Right lobe of liver (tissue), 6 donors: ENCODE results near the gene KREMEN1. TPM values are rescaled to one million over a fixed set of nuclear protein-coding genes. Genes with fewer than 3 reads are reported as not detected.

Source experiments
- ATAC-seq, 4 donors: fragments of 200-7000 bp; cut with Tn5 transposase; one replicate each; pipeline ENCODE4 v1.9.1; 2020; ENCODE audit warnings: mild to moderate bottlenecking in 4 of 4, moderate library complexity in 4 of 4
- DNase-seq, 3 donors: peaks; one replicate each; pipeline ENCODE4 v3.0.0-alpha.2; 2020
- H3K27ac ChIP-seq, 3 donors: fragments of 200-600 bp; one replicate each; pipeline ENCODE4 v1.8.0; 2022
- H3K27me3 ChIP-seq, 2 donors: fragments of 200-600 bp; one replicate each; pipeline ENCODE4 v1.8.0; 2022
- H3K36me3 ChIP-seq, 4 donors: fragments of 200-600 bp; sonication (generic) in 1 of 4; one replicate each; pipeline versions ENCODE4 v1.5.1 to v1.8.0; 2017 to 2022; ENCODE audit warnings: control low read depth in 1 of 4
- H3K4me1 ChIP-seq, 4 donors: fragments of 200-600 bp; sonication (generic) in 1 of 4; one replicate each; pipeline versions ENCODE4 v1.5.1 to v1.8.0; 2017 to 2022; ENCODE audit warnings: control low read depth in 1 of 4
- H3K4me3 ChIP-seq, 3 donors: fragments of 200-600 bp; one replicate each; pipeline ENCODE4 v1.8.0; 2022
- H3K9me3 ChIP-seq, 4 donors: fragments of 200-600 bp; sonication (generic) in 1 of 4; one replicate each; pipeline versions ENCODE4 v1.5.1 to v1.8.0; 2017 to 2022; ENCODE audit warnings: control low read depth in 1 of 4
- POLR2A ChIP-seq: fragments of 450-650 bp; IDR thresholded peaks from one replicate; pipeline ENCODE4 v1.6.1; 2017; ENCODE audit warnings: antibody characterized with exemption, mild to moderate bottlenecking
- WGBS: methylation state at CpG from one replicate; pipeline ENCODE4 v1.1.6; 2018; ENCODE audit warnings: low coverage, low lambda C conversion rate; ENCODE audit not compliant: insufficient coverage; ENCODE audit errors: missing lambda C conversion rate; 5-methylcytosine and 5-hydroxymethylcytosine counted together
- intact Hi-C, 2 donors: fragments of 100-400 bp; cut with DNase I; formaldehyde crosslinking; loops; one replicate each; pipeline versions ENCODE4 v1.11.2 to v1.14.1; 2022
- total RNA-seq, 6 experiments: library from RNA; depleted of rRNA in 2 of 6; stranded (reverse); fragments of >200 nt in 2 of 6; fragmentation: NEBNext Ultra II Directional in 3 of 6; extraction: Animal tissue kit (Norgen Biotek cat#: 25700) in 3 of 6; gene quantifications; one replicate each; pipeline versions ENCODE4 v1.1.0 to v1.2.4, GENCODE V29; 2016 to 2023
- TF ChIP-seq, protein P1 (sequence below), 4 donors: fragments of 200-600 bp in 3 of 4; fragments of 450-650 bp in 1 of 4; IDR thresholded peaks; one replicate each; pipeline versions ENCODE4 v1.5.1 to v1.8.0; 2016 to 2022; ENCODE audit warnings: antibody characterized with exemption in 4 of 4, mild to moderate bottlenecking in 2 of 4
- donor health status: DM: no; HTN: yes; CAD: no.
- donor health status: DM: no; HTN: no; CAD: no.
- donor health status: DM: no; HTN: no; CAD: no.
- donor health status: DM: no; HTN: yes; CAD: no.
- donor health status: DM: no; HTN: yes; CAD: no.

The KREMEN1 gene
- total RNA-seq, 6 experiments from 2014 or later: 1.7 to 6.7 (median 3.0) TPM

DNA sequence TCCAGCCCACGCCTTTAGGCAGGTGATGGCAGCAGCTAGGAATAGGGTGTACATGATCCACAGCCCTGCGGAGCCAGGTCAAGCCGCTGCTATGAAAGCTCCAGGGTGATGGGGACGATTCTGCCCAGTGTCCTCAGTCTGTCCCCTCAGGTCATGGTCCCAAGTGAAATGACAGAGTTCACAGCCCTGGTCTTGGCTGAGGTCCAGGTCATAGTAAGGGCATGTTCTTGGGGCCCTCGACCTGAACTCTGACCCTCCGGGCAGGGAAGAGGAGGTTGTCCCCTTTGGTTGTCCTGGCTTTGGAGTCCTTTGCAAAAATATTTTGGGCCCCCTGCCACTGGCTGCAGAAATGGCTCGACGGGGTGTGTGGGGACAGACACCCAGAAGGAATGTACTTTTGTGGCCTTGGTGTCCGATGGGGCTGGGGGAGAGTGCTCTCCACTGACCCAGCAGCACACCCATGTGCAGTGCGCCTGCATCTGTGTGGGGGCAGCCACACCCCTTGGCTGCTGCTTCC, 18.5 kb upstream of the KREMEN1 start:
- TF ChIP-seq, protein P1, sequence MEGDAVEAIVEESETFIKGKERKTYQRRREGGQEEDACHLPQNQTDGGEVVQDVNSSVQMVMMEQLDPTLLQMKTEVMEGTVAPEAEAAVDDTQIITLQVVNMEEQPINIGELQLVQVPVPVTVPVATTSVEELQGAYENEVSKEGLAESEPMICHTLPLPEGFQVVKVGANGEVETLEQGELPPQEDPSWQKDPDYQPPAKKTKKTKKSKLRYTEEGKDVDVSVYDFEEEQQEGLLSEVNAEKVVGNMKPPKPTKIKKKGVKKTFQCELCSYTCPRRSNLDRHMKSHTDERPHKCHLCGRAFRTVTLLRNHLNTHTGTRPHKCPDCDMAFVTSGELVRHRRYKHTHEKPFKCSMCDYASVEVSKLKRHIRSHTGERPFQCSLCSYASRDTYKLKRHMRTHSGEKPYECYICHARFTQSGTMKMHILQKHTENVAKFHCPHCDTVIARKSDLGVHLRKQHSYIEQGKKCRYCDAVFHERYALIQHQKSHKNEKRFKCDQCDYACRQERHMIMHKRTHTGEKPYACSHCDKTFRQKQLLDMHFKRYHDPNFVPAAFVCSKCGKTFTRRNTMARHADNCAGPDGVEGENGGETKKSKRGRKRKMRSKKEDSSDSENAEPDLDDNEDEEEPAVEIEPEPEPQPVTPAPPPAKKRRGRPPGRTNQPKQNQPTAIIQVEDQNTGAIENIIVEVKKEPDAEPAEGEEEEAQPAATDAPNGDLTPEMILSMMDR (IDR thresholded peaks at IDR 0.05): no peak
- TF ChIP-seq POLR2A: no peak
- Histone ChIP-seq H3K27me3 (no peaks in the 10 kb centered on the region), H3K36me3 (peaks cover 0 to 16% (median 3%) of the 10 kb centered on the region in 4 donors), H3K4me3 (no peak overlapping the region), H3K9me3 (no peaks in the 10 kb centered on the region), H3K4me1 (peaks cover 0 to 7% (median 3%) of the 10 kb centered on the region in 4 donors), H3K27ac (peak overlapping the region in 1 of 3 donors; percentile 16)
- peak; percentile 38 to 84 (median 82) for DNase-seq
- intact Hi-C loops: loop anchor here in 1 of 2 donors (10.0 kb wide), 1 partner anchor 100 kb away; no protein-coding TSS in a partner anchor
- peak; percentile 74 to 89 (median 83) for ATAC-seq
- 13% methylated on average over 4 of the region's 10 CpGs for WGBS

DNA sequence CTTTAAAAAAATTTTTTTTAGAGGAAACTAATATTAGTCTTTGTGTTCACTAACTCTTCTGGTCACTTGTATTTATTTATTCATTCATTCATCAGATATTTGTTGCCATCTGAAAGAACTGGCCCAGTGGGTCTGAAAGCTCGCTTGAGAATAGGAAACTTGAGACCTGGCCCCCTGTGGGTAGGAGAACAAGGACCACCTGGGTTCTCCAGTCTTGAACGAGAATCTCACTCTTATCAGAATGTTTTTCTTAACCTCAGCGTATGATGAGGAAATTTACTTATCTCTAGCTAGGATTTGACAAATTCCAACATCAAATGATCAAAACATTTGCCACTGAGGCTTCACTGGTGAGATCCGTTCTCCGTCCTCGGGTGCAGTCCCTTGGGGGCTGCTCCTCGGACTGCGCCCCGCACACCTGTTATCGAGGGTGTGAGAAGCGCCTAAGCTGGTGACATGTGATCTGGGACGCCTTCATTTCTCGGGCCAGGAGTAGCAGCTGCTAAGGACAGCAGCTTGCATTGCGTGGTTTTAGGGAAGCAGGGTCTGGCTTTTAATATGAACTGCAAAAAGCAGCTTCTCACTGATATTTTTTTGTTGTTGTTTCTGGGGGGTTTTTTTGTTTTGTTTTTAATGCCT, 17.5 kb upstream of the KREMEN1 start:
- Histone ChIP-seq H3K36me3 (peaks cover 0 to 5% (median 0%) of the 10 kb centered on the region in 4 donors), H3K27me3 (no peaks in the 10 kb centered on the region), H3K4me1 (peaks cover 0 to 7% (median 3%) of the 10 kb centered on the region in 4 donors), H3K4me3 (no peak overlapping the region), H3K9me3 (no peaks in the 10 kb centered on the region), H3K27ac (peak overlapping the region in 1 of 3 donors; percentile 16)
- intact Hi-C loops: loop anchor here in 1 of 2 donors (10.0 kb wide), 1 partner anchor 99 kb away; no protein-coding TSS in a partner anchor
- TF ChIP-seq POLR2A: no peak
- TF ChIP-seq, protein P1 (IDR thresholded peaks at IDR 0.05): no peak
- WGBS: 83% methylated on average over 10 of the region's 14 CpGs
- no peak for DNase-seq
- no peak for ATAC-seq

GRCh38 chr22:29056472-29056871, 16.4 kb upstream of the KREMEN1 start:
- WGBS: 100% methylated on average over 1 of the region's 3 CpGs
- H3K36me3 ChIP-seq: no peaks in the 10 kb centered on the region
- H3K27ac ChIP-seq: no peak overlapping the region
- H3K27me3 ChIP-seq: no peaks in the 10 kb centered on the region
- no peak for DNase-seq
- TF ChIP-seq, protein P1 (IDR thresholded peaks at IDR 0.05): no peak
- no peak for TF ChIP-seq POLR2A
- intact Hi-C loops: loop anchor here in 1 of 2 donors (10.0 kb wide), 1 partner anchor 98 kb away; no protein-coding TSS in a partner anchor
- H3K4me1 ChIP-seq: peaks cover 0 to 7% (median 3%) of the 10 kb centered on the region in 4 donors
- ATAC-seq: no peak
- H3K9me3 ChIP-seq: no peaks in the 10 kb centered on the region
- H3K4me3 ChIP-seq: no peak overlapping the region

GRCh38 chr22:29060251-29060869, 12.5 kb upstream of the KREMEN1 start:
- Histone ChIP-seq H3K9me3 (no peaks in the 10 kb centered on the region), H3K4me3 (no peak overlapping the region), H3K4me1 (no peaks in the 10 kb centered on the region), H3K27me3 (no peaks in the 10 kb centered on the region), H3K27ac (no peak overlapping the region), H3K36me3 (no peaks in the 10 kb centered on the region)
- WGBS: 78% methylated on average over 12 of the region's 12 CpGs
- ATAC-seq (no peak), DNase-seq (no peak)
- intact Hi-C loops: no loop called here
- TF ChIP-seq, protein P1 (IDR thresholded peaks at IDR 0.05): no peak
- no peak for TF ChIP-seq POLR2A
